Thoracic aorta (tissue), 2 donors: Measurements from ENCODE around the gene GARRE1. TPM values are rescaled to one million over a fixed set of nuclear protein-coding genes. Genes with fewer than 3 reads are reported as not detected.
A peak's percentile ranks its signal among the peaks of the same experiment; 100 is the strongest.
"Not testable (repeated sequence)": the region's sequence is repeated elsewhere in the genome, so short reads cannot be mapped to it uniquely, and the experiment has no call there.

Source experiments
- ATAC-seq: fragments of 150-250 bp; one replicate; pipeline ENCODE4 v1.8.0; 2017; ENCODE audit warnings: low read depth; ENCODE audit not compliant: insufficient number of reproducible peaks, low FRiP score
- DNase-seq: peaks from one replicate; pipeline ENCODE4 v3.0.0-alpha.2; 2020; ENCODE audit warnings: low spot score
- H3K27ac ChIP-seq, 2 donors: fragments of 200-600 bp; sonication (generic); 1 replicate in 1 of 2; 2 replicates in 1 of 2; pipeline ENCODE4 v1.5.1; 2016; ENCODE audit warnings: mild to moderate bottlenecking in 2 of 2, moderate library complexity in 2 of 2
- H3K27me3 ChIP-seq: fragments of 200-600 bp; sonication (generic); replicated peaks from 2 replicates; pipeline ENCODE4 v1.6.0; 2016; ENCODE audit warnings: mild to moderate bottlenecking; ENCODE audit not compliant: insufficient read depth
- H3K36me3 ChIP-seq: fragments of 200-600 bp; sonication (generic); one replicate; pipeline ENCODE4 v1.5.1; 2016
- H3K4me1 ChIP-seq, 2 donors: fragments of 200-600 bp; sonication (generic); 1 replicate in 1 of 2; 2 replicates in 1 of 2; pipeline versions ENCODE4 v1.5.1 to v1.6.0; 2016; ENCODE audit warnings: low read depth in 2 of 2, mild to moderate bottlenecking in 1 of 2; ENCODE audit not compliant: control insufficient read depth in 1 of 2
- H3K4me3 ChIP-seq: fragments of 200-600 bp; sonication (generic); 2 replicates; pipeline ENCODE4 v1.5.1; 2016; ENCODE audit warnings: mild to moderate bottlenecking
- H3K9me3 ChIP-seq: fragments of 200-600 bp; sonication (generic); 2 replicates; pipeline ENCODE4 v1.5.1; 2016
- total RNA-seq, 2 donors: library from RNA; depleted of rRNA; stranded (reverse); fragments of >200 nt; gene quantifications; one replicate each; pipeline versions ENCODE4 v1.1.0 to v1.2.3, GENCODE V29; 2016
- TF ChIP-seq, protein P1 (sequence below): fragments of 200-600 bp; sonication (generic); IDR thresholded peaks from one replicate; pipeline ENCODE4 v1.5.1; 2019; ENCODE audit warnings: antibody characterized with exemption

The GARRE1 gene, protein sequence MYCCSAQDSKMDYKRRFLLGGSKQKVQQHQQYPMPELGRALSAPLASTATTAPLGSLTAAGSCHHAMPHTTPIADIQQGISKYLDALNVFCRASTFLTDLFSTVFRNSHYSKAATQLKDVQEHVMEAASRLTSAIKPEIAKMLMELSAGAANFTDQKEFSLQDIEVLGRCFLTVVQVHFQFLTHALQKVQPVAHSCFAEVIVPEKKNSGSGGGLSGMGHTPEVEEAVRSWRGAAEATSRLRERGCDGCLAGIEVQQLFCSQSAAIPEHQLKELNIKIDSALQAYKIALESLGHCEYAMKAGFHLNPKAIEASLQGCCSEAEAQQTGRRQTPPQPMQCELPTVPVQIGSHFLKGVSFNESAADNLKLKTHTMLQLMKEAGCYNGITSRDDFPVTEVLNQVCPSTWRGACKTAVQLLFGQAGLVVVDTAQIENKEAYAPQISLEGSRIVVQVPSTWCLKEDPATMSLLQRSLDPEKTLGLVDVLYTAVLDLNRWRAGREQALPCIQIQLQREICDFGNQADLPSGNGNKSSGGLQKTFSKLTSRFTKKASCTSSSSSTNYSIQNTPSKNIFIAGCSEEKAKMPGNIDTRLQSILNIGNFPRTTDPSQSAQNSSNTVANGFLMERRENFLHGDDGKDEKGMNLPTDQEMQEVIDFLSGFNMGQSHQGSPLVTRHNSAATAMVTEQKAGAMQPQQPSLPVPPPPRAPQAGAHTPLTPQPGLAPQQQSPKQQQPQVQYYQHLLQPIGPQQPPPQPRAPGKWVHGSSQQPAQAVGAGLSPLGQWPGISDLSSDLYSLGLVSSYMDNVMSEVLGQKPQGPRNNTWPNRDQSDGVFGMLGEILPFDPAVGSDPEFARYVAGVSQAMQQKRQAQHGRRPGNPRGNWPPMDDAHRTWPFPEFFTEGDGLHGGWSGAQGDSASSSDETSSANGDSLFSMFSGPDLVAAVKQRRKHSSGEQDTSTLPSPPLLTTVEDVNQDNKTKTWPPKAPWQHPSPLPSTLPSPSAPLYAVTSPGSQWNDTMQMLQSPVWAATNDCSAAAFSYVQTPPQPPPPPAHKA (N-terminal part only)
- total RNA-seq: 10 to 100 TPM; 31.4 to 37.5 TPM

DNA sequence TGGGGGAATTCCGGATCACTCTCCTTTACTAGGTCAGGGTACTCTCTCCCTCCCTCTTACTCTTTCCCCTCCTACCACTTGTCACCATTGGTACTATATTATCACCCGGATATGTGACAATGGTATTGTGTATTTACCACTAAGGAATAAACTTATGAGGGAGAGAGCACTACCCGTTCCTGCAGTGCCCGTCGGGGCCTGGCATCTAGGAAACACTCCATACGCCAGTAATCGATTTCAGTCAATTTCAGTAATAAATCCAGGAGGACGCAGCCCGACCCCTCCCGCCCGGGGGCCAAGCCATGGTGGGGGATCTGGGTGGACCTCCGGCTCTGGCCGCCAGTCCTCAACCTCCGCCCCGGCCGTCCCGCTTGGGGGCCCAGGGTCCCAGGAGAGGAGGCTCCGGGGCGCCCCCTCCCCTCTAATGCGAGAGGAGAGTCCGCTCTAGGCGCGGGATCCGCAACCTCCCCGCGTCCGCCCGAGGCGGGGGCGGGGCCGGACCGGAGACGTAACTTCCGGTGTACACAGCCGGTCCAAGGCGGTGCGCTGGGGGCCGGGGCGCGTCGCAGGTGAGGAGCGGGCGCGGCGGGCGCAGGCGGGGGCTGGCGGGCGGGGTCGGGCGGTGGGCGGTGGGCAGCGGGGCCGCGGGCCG lies at the start of gene GARRE1:
Gene GARRE1, plus strand, starts transcription at position 509 of the 652 bp plus-strand sequence. CDS start 45,920 bp downstream, outside the sequence.
- peaks cover 18 to 25% of the 10 kb centered on the region in 2 donors for H3K4me1 ChIP-seq
- H3K4me3 ChIP-seq: peak within 1 kb of the TSS; percentile 97
- H3K27ac ChIP-seq: peak within 1 kb of the TSS; percentile 91 to 98
- no peaks in the 10 kb centered on the region for H3K27me3 ChIP-seq
- DNase-seq (peak; percentile 16), ATAC-seq (peak; percentile 64)
- no peaks in the 10 kb centered on the region for H3K36me3 ChIP-seq
- no peaks in the 10 kb centered on the region for H3K9me3 ChIP-seq
- TF ChIP-seq, protein P1, sequence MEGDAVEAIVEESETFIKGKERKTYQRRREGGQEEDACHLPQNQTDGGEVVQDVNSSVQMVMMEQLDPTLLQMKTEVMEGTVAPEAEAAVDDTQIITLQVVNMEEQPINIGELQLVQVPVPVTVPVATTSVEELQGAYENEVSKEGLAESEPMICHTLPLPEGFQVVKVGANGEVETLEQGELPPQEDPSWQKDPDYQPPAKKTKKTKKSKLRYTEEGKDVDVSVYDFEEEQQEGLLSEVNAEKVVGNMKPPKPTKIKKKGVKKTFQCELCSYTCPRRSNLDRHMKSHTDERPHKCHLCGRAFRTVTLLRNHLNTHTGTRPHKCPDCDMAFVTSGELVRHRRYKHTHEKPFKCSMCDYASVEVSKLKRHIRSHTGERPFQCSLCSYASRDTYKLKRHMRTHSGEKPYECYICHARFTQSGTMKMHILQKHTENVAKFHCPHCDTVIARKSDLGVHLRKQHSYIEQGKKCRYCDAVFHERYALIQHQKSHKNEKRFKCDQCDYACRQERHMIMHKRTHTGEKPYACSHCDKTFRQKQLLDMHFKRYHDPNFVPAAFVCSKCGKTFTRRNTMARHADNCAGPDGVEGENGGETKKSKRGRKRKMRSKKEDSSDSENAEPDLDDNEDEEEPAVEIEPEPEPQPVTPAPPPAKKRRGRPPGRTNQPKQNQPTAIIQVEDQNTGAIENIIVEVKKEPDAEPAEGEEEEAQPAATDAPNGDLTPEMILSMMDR: no peak

DNA sequence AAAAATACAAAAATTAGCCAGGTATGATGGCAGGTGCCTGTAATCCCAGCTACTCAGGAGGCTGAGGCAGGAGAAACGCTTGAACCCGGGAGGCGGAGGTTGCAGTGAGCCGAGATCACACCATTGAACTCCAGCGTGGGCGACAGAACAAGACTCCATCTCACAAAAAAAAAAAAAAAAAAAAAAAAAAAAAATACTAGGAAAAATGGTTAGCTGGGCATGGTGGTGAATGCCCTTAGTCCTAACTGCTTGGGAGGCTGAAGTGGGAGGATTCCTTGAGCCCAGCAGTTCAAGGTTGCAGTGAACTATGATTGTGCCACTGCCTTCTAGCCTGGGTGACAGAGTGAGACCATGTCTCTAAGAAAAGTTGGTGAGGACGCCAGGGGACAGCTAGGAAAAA lies 49.0 kb upstream of the GARRE1 start:
- not testable (repeated sequence) for H3K9me3 ChIP-seq, H3K36me3 ChIP-seq, DNase-seq, H3K27ac ChIP-seq, H3K27me3 ChIP-seq, H3K4me3 ChIP-seq, H3K4me1 ChIP-seq, ATAC-seq

DNA sequence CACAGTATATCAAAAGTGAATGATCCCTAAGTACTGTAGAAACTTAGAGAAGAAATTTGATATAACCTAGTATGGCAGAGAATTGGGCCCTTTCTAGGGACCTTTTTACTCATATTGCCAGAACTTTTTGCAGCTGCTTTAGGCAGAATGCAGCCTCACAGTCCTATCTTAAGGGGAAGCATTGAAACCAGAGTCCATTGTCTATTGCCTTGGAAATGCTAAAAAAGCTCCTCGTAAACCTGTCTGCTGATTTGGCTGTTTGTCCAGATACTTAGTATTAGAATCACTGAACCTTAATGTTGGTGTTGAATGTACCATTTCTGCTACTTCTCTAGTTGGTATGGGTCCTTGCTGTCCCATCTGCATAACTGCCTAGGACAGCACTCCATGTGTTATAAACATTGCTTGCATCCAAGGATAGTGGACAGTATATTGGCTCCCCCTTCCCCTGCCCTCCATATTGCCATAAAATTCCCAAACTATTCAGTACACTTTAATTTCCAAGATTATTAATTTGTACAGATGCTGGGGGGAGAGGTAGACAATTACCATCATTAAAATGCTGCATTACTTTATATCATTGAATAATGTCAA lies 46.0 kb upstream of the GARRE1 start:
- H3K27me3 ChIP-seq: no peaks in the 10 kb centered on the region
- ATAC-seq (no peak), DNase-seq (no peak)
- H3K4me3 ChIP-seq: no peak overlapping the region
- no peaks in the 10 kb centered on the region for H3K9me3 ChIP-seq
- peaks cover 11% of the 10 kb centered on the region for H3K36me3 ChIP-seq
- TF ChIP-seq, protein P1: no peak
- H3K27ac ChIP-seq: no peak overlapping the region
- no peaks in the 10 kb centered on the region for H3K4me1 ChIP-seq

DNA sequence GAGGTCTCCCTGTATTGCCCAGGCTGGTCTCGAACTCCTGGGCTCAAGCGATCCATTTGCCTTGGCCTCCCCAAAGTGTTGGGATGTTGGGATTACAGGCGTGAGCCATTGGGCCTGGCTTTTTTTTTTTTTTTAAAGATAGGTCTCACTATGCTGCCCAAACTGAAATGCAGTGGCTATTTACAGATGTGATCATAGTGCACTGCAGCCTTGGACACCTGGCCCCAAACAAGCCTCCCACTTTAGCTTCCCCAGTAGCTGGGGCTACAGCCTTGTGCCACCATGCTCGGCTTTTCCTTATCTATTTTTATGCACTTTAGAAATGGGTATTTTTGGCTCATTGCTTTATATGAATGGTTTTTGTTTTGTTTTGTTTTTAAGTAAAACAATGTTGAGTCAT lies 44.6 kb upstream of the GARRE1 start:
- H3K4me3 ChIP-seq: no peak overlapping the region
- TF ChIP-seq, protein P1: no peak
- DNase-seq: no peak
- ATAC-seq: no peak
- no peak overlapping the region for H3K27ac ChIP-seq
- no peaks in the 10 kb centered on the region for H3K9me3 ChIP-seq
- no peaks in the 10 kb centered on the region for H3K4me1 ChIP-seq
- H3K27me3 ChIP-seq: no peaks in the 10 kb centered on the region
- H3K36me3 ChIP-seq: peaks cover 11% of the 10 kb centered on the region

DNA sequence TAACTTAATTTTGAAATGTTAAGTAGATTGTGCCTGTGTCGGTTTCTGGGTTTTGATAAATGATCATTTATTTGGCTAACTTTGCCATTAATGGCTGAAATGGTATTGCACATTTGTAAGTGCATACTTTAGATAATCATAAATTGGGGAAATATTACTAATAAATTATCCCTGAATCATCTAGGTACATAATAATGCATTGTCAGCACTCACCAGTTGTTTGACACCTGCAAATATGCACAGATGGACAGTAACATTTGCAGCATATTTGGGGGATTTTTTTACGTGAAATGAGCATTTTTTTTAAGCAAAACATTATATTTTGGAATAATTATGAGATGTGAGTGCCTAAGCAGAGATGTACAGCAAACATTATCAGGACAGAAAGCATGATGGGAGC lies 41.1 kb upstream of the GARRE1 start:
- no peak for ATAC-seq
- Histone ChIP-seq H3K36me3 (peaks cover 11% of the 10 kb centered on the region), H3K27ac (no peak overlapping the region), H3K4me1 (peaks cover 6 to 7% of the 10 kb centered on the region in 2 donors), H3K9me3 (no peaks in the 10 kb centered on the region), H3K27me3 (no peaks in the 10 kb centered on the region), H3K4me3 (no peak overlapping the region)
- no peak for DNase-seq
- TF ChIP-seq, protein P1: no peak
